Mammary epithelial cell (primary cell): ENCODE results near the gene SFSWAP.

ENCODE experiments used
- EZH2 ChIP-seq: IDR thresholded peaks from 2 replicates; pipeline ENCODE4 v1.6.1; 2012; ENCODE audit warnings: low read length, inconsistent platforms, borderline replicate concordance
- TF ChIP-seq, protein P1 (sequence below), 2 donors: IDR thresholded peaks in 1 of 2; conservative IDR thresholded peaks in 1 of 2; 2 replicates each; pipeline ENCODE4 v1.5.1; 2011 to 2012; ENCODE audit warnings: inconsistent platforms in 2 of 2, low read length in 2 of 2, mild to moderate bottlenecking in 2 of 2, control low read depth in 1 of 2, low read depth in 1 of 2; ENCODE audit not compliant: insufficient read depth in 1 of 2; ENCODE audit errors: extremely low read depth in 1 of 2

DNA sequence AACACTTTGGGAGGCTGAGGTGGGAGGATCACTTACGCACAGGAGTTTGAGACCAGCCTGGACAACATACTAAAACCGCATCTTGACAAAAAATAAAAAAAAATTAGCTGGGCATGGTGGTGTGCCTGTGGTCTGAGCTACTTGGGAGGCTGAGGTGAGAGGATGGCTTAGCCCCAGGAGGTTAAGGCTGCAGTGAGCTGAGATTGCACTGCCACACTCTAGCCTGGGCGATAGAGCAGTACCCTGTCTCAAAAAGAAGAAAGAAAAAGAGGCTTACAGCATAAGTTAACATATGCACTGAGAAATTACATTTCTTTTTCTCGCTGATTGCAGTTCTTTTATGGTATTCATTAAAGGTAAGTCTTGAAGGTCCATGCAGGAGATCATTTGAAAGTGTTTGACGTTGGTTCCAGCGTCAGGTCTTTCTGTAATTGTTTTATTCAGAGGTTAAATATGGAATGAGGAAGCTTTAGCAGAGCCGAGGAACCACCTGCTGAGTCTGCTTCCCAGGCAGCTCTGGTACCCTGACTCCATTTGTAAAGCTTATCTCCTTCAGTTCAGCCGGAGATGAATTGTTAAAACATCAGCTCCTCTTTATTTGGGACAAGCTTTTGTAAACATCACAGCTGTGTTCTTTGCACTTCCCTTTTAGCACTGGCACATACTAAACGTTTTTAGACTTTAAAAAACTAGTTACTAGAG is 18.5 kb downstream of the SFSWAP start:
- TF ChIP-seq, protein P1, sequence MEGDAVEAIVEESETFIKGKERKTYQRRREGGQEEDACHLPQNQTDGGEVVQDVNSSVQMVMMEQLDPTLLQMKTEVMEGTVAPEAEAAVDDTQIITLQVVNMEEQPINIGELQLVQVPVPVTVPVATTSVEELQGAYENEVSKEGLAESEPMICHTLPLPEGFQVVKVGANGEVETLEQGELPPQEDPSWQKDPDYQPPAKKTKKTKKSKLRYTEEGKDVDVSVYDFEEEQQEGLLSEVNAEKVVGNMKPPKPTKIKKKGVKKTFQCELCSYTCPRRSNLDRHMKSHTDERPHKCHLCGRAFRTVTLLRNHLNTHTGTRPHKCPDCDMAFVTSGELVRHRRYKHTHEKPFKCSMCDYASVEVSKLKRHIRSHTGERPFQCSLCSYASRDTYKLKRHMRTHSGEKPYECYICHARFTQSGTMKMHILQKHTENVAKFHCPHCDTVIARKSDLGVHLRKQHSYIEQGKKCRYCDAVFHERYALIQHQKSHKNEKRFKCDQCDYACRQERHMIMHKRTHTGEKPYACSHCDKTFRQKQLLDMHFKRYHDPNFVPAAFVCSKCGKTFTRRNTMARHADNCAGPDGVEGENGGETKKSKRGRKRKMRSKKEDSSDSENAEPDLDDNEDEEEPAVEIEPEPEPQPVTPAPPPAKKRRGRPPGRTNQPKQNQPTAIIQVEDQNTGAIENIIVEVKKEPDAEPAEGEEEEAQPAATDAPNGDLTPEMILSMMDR (conservative IDR thresholded peaks at IDR 0.05 in 1 of 2, IDR thresholded peaks at IDR 0.05 in 1 of 2; ENCODE audit: extremely low read depth in 1 of 2, insufficient read depth in 1 of 2, low read depth in 1 of 2, low read length in 2 of 2) = no peak
- TF ChIP-seq EZH2 = no peak
